ENCODE measurements around the gene NEK4. TPM values are rescaled to one million over a fixed set of nuclear protein-coding genes. Genes with fewer than 3 reads are reported as not detected.

NEK4 gene
- total and polyA plus RNA-seq, 10 of the 15 experiments (the other 5 are each of a cell fraction or from before 2014, with no cell fraction given), result 7.0 to 29.1 (median 16.4) TPM

DNA sequence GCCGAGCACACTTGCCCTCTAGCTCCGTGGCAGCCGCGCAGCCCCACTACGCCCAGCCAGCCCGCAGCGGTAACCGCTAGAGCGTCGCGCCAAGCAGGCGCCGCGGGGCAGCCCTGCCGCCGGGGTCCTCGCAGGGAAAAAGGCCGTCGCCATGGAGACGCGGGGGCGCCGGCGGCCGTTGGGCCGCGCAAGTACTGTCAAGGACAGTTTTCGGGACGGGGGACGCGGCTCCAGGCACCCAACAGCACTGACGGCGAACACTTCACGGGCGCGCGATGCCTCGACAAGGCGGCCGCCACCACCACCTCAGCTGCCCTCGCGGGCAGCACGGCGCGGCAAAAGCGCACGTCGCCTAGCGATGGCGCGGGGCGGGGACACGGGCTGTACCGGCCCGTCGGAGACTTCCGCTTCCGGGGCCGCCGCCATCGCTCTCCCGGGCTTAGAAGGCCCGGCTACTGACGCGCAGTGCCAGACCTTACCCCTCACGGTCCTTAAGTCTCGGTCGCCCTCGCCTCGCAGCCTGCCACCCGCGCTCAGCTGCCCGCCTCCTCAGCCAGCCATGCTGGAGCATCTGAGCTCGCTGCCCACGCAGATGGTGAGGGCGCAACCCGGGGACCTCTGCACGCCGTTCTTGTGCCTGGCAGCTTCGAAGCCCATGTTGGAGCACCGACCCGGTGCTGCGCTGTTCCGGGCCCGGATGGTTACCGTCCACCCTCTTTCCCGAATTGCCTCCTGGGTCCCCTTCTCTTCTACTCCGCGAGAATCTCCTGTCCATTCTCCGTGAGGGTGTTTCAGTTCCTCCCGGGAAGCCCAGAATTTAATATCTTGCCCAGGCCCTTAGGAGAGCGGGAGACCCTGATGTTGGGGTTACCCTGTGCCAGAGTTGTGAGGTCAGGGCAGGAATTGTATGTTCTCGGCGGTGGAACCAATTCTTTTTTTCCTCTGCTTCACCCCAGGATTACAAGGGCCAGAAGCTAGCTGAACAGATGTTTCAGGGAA, 64.8 kb downstream of the NEK4 start, which contains the start of the genes GLT8D1 and SPCS1 (continued):
- TF ChIP-seq, protein P1, sequence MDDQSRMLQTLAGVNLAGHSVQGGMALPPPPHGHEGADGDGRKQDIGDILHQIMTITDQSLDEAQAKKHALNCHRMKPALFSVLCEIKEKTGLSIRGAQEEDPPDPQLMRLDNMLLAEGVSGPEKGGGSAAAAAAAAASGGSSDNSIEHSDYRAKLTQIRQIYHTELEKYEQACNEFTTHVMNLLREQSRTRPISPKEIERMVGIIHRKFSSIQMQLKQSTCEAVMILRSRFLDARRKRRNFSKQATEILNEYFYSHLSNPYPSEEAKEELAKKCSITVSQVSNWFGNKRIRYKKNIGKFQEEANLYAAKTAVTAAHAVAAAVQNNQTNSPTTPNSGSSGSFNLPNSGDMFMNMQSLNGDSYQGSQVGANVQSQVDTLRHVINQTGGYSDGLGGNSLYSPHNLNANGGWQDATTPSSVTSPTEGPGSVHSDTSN (IDR thresholded peaks at IDR 0.05; ENCODE audit: insufficient replicate concordance, low read depth, low read length), result no peak
- TF ChIP-seq, protein P2, sequence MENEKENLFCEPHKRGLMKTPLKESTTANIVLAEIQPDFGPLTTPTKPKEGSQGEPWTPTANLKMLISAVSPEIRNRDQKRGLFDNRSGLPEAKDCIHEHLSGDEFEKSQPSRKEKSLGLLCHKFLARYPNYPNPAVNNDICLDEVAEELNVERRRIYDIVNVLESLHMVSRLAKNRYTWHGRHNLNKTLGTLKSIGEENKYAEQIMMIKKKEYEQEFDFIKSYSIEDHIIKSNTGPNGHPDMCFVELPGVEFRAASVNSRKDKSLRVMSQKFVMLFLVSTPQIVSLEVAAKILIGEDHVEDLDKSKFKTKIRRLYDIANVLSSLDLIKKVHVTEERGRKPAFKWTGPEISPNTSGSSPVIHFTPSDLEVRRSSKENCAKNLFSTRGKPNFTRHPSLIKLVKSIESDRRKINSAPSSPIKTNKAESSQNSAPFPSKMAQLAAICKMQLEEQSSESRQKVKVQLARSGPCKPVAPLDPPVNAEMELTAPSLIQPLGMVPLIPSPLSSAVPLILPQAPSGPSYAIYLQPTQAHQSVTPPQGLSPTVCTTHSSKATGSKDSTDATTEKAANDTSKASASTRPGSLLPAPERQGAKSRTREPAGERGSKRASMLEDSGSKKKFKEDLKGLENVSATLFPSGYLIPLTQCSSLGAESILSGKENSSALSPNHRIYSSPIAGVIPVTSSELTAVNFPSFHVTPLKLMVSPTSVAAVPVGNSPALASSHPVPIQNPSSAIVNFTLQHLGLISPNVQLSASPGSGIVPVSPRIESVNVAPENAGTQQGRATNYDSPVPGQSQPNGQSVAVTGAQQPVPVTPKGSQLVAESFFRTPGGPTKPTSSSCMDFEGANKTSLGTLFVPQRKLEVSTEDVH (IDR thresholded peaks at IDR 0.05; ENCODE audit: low read depth, partially characterized antibody), result no peak
- TF ChIP-seq, protein P3, sequence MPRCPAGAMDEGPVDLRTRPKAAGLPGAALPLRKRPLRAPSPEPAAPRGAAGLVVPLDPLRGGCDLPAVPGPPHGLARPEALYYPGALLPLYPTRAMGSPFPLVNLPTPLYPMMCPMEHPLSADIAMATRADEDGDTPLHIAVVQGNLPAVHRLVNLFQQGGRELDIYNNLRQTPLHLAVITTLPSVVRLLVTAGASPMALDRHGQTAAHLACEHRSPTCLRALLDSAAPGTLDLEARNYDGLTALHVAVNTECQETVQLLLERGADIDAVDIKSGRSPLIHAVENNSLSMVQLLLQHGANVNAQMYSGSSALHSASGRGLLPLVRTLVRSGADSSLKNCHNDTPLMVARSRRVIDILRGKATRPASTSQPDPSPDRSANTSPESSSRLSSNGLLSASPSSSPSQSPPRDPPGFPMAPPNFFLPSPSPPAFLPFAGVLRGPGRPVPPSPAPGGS (IDR thresholded peaks at IDR 0.05; ENCODE audit: borderline replicate concordance, insufficient read depth, low read depth, low read length, poor library complexity, severe bottlenecking), result no peak
- TF ChIP-seq STAT3 (IDR thresholded peaks at IDR 0.05; ENCODE audit: low read depth, low read length) (no peak), NFIC (IDR thresholded peaks at IDR 0.05; ENCODE audit: low read depth, low read length) (no peak), CREB1 (IDR thresholded peaks at IDR 0.05; ENCODE audit: low read depth) (peak; percentile 80), SREBF1 (IDR thresholded peaks at IDR 0.05; ENCODE audit: low read length) (no peak), BRCA1 (IDR thresholded peaks at IDR 0.05; ENCODE audit: low read depth, low read length) (no peak)
- TF ChIP-seq, protein P4, sequence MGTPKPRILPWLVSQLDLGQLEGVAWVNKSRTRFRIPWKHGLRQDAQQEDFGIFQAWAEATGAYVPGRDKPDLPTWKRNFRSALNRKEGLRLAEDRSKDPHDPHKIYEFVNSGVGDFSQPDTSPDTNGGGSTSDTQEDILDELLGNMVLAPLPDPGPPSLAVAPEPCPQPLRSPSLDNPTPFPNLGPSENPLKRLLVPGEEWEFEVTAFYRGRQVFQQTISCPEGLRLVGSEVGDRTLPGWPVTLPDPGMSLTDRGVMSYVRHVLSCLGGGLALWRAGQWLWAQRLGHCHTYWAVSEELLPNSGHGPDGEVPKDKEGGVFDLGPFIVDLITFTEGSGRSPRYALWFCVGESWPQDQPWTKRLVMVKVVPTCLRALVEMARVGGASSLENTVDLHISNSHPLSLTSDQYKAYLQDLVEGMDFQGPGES (IDR thresholded peaks at IDR 0.05), result no peak
- TF ChIP-seq, protein P5, sequence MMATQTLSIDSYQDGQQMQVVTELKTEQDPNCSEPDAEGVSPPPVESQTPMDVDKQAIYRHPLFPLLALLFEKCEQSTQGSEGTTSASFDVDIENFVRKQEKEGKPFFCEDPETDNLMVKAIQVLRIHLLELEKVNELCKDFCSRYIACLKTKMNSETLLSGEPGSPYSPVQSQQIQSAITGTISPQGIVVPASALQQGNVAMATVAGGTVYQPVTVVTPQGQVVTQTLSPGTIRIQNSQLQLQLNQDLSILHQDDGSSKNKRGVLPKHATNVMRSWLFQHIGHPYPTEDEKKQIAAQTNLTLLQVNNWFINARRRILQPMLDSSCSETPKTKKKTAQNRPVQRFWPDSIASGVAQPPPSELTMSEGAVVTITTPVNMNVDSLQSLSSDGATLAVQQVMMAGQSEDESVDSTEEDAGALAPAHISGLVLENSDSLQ (IDR thresholded peaks at IDR 0.05), result peak; percentile 45
- TF ChIP-seq, protein P6, sequence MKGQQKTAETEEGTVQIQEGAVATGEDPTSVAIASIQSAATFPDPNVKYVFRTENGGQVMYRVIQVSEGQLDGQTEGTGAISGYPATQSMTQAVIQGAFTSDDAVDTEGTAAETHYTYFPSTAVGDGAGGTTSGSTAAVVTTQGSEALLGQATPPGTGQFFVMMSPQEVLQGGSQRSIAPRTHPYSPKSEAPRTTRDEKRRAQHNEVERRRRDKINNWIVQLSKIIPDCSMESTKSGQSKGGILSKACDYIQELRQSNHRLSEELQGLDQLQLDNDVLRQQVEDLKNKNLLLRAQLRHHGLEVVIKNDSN (IDR thresholded peaks at IDR 0.05; ENCODE audit: borderline replicate concordance, extremely low read length, insufficient read depth, low read depth, low read length), result no peak

Data from GM12878 (cell line).